HepG2 (cell line): ENCODE results near the gene SLC25A11. TPM values are rescaled to one million over a fixed set of nuclear protein-coding genes. Genes with fewer than 3 reads are reported as not detected.

Experiments used
- ERF ChIP-seq: IDR thresholded peaks from 2 replicates; pipeline ENCODE4 v1.6.1; 2018; ENCODE audit warnings: missing biosample characterization, missing genetic modification reagents
- ETS1 ChIP-seq: sonication (generic); formaldehyde crosslinking; IDR thresholded peaks from 2 replicates; pipeline ENCODE4 v1.4.0; 2020; ENCODE audit warnings: missing genetic modification reagents
- ETV5 ChIP-seq: IDR thresholded peaks from 2 replicates; pipeline ENCODE4 v1.6.1; 2018; ENCODE audit warnings: missing biosample characterization, missing genetic modification reagents, inconsistent platforms, borderline replicate concordance
- FOXC1 ChIP-seq: sonication (generic); formaldehyde crosslinking; IDR thresholded peaks from 2 replicates; pipeline ENCODE4 v1.8.0; 2022; ENCODE audit warnings: mild to moderate bottlenecking, missing genetic modification reagents, borderline replicate concordance
- HNF1A ChIP-seq, 2 experiments: sonication (generic) in 1 of 2; formaldehyde crosslinking in 1 of 2; IDR thresholded peaks; 2 replicates each; pipeline versions ENCODE4 v1.4.0 to v1.6.1; 2016 to 2020; ENCODE audit warnings: borderline replicate concordance in 1 of 2, low read depth in 1 of 2, mild to moderate bottlenecking in 1 of 2, missing genetic modification reagents in 1 of 2
- HNRNPLL ChIP-seq: fragments of 200-400 bp; formaldehyde crosslinking; IDR thresholded peaks from 2 replicates; pipeline ENCODE4 v1.6.1; 2017; ENCODE audit warnings: mild to moderate bottlenecking, low read depth, low read length; ENCODE audit not compliant: poor library complexity, severe bottlenecking
- HOXA7 ChIP-seq: sonication (generic); formaldehyde crosslinking; IDR thresholded peaks from 2 replicates; pipeline ENCODE4 v1.8.1; 2022; ENCODE audit warnings: mild to moderate bottlenecking, missing genetic modification reagents, moderate library complexity
- KDM3A ChIP-seq: IDR thresholded peaks from 2 replicates; pipeline ENCODE4 v1.6.1; 2018; ENCODE audit warnings: low read depth, missing compliant biosample characterization
- MED1 ChIP-seq: sonication (generic); formaldehyde crosslinking; IDR thresholded peaks from 2 replicates; pipeline ENCODE4 v1.4.0; 2020; ENCODE audit warnings: missing genetic modification reagents
- NCOA5 ChIP-seq: sonication (generic); formaldehyde crosslinking; IDR thresholded peaks from 2 replicates; pipeline ENCODE4 v1.4.0; 2020; ENCODE audit warnings: missing genetic modification reagents
- SATB2 ChIP-seq: sonication (generic); formaldehyde crosslinking; IDR thresholded peaks from 2 replicates; pipeline ENCODE4 v1.5.0; 2020; ENCODE audit warnings: missing genetic modification reagents
- SRF ChIP-seq: IDR thresholded peaks from 2 replicates; pipeline ENCODE4 v1.6.1; 2011; ENCODE audit warnings: mild to moderate bottlenecking, low read depth, low read length, moderate library complexity
- ZFY ChIP-seq: sonication (generic); formaldehyde crosslinking; IDR thresholded peaks from 2 replicates; pipeline ENCODE4 v1.4.0; 2020; ENCODE audit warnings: missing genetic modification reagents
- ZNF160 ChIP-seq: sonication (generic); formaldehyde crosslinking; IDR thresholded peaks from 2 replicates; pipeline ENCODE4 v1.8.0; 2022; ENCODE audit warnings: mild to moderate bottlenecking, inconsistent platforms, missing genetic modification reagents
- ZNF281 ChIP-seq: sonication (generic); formaldehyde crosslinking; IDR thresholded peaks from 2 replicates; pipeline ENCODE4 v1.4.0; 2020; ENCODE audit warnings: missing genetic modification reagents, borderline replicate concordance
- ZNF850 ChIP-seq: sonication (generic); formaldehyde crosslinking; conservative IDR thresholded peaks from 2 replicates; pipeline ENCODE4 v1.9.0; 2021; ENCODE audit warnings: mild to moderate bottlenecking, missing genetic modification reagents
- ZSCAN21 ChIP-seq: sonication (generic); formaldehyde crosslinking; IDR thresholded peaks from 2 replicates; pipeline ENCODE4 v1.8.0; 2022; ENCODE audit warnings: mild to moderate bottlenecking, missing genetic modification reagents, moderate library complexity, borderline replicate concordance
- polyA plus RNA-seq, 8 experiments: library from polyadenylated mRNA; depleted of rRNA in 3 of 8; stranded (reverse) in 7 of 8; unstranded in 1 of 8; fragments of >200 nt; fragmentation: Illumina TruSeq in 4 of 8; extraction: Trizol in 4 of 8; gene quantifications; 2 replicates each; pipeline versions ENCODE4 v1.2.1 to v1.2.3, GENCODE V29; 2011 to 2016; ENCODE audit warnings: low read depth in 4 of 8, missing spikeins in 1 of 8, mixed read lengths in 1 of 8; ENCODE audit not compliant: insufficient read depth in 1 of 8
- total RNA-seq, 5 experiments: library from RNA; depleted of rRNA; stranded (reverse); fragments of >200 nt; fragmentation: Illumina TruSeq; extraction: Trizol; gene quantifications; 2 replicates each; pipeline ENCODE4 v1.2.3, GENCODE V29; 2016; ENCODE audit warnings: low read depth in 1 of 5

Gene SLC25A11
- total and polyA plus RNA-seq, 2 of the 13 experiments (the other 11 are each of a cell fraction or from before 2014, with no cell fraction given), result 35.4 to 47.2 TPM

- TF ChIP-seq HOXA7 (CRISPR knock-in tag) (0 out of 2 replicates have a peak, but pooled peaks have one; percentile 32), ZSCAN21 (peak; percentile 71; the same call in 1 of the 2 replicates), HNF1A (IDR thresholded peaks at IDR 0.05; ENCODE audit: low read depth) (no peak), HNF1A (CRISPR knock-in tag; IDR thresholded peaks at IDR 0.05; ENCODE audit: borderline replicate concordance) (peak; percentile 37; the same call in 1 of the 2 replicates), SRF (no peak), SATB2 (CRISPR knock-in tag) (0 out of 2 replicates have a peak, but pooled peaks have one; percentile 37), ZNF160 (CRISPR knock-in tag) (peak; percentile 62; the same call in 1 of the 2 replicates), MED1 (peak; percentile 52; the same call in 1 of the 2 replicates), ZNF850 (CRISPR knock-in tag) (no peak), NCOA5 (0 out of 2 replicates have a peak, but pooled peaks have one; percentile 25), ZFY (CRISPR knock-in tag) (peak; percentile 59), ERF (peak; percentile 48; the same call in 1 of the 2 replicates), ZNF281 (CRISPR knock-in tag) (peak; percentile 66; the same call in 1 of the 2 replicates), FOXC1 (CRISPR knock-in tag) (peak; percentile 71; the same call in 1 of the 2 replicates), HNRNPLL (no peak), ETS1 (CRISPR knock-in tag) (peak; percentile 39; the same call in 1 of the 2 replicates), ETV5 (peak; percentile 71), KDM3A (CRISPR knock-in tag) (peak; percentile 57; the same call in 1 of the 2 replicates)
Measured at GRCh38 chr17:4949321-4950074, 9.7 kb upstream of the SLC25A11 start (continued).
